SU-DHL-6 (cell line): ENCODE results near the gene METTL4.

Source experiments
- CTCF ChIP-seq: fragments of 200-600 bp; sonication (generic); IDR thresholded peaks from one replicate; pipeline ENCODE4 v1.5.1; 2017; ENCODE audit warnings: antibody characterized with exemption, mild to moderate bottlenecking, low read length, moderate library complexity; ENCODE audit not compliant: insufficient read depth, poor library complexity, severe bottlenecking
- EZH2phosphoT487 ChIP-seq: fragments of 200-600 bp; sonication (generic), shearing (Covaris generic); conservative IDR thresholded peaks from 2 replicates; pipeline ENCODE4 v1.6.1; 2018; ENCODE audit warnings: mild to moderate bottlenecking, antibody characterized with exemption, low read length, moderate library complexity, mixed read lengths

GRCh38 chr18:2538236-2538635 is 33.1 kb downstream of the METTL4 start:
- no peak for TF ChIP-seq CTCF
- TF ChIP-seq EZH2phosphoT487 = no peak
